ENCODE results near the gene PLEKHG7.
"Not testable (repeated sequence)": the region's sequence is repeated elsewhere in the genome, so short reads cannot be mapped to it uniquely, and the experiment has no call there.

The PLEKHG7 gene, protein sequence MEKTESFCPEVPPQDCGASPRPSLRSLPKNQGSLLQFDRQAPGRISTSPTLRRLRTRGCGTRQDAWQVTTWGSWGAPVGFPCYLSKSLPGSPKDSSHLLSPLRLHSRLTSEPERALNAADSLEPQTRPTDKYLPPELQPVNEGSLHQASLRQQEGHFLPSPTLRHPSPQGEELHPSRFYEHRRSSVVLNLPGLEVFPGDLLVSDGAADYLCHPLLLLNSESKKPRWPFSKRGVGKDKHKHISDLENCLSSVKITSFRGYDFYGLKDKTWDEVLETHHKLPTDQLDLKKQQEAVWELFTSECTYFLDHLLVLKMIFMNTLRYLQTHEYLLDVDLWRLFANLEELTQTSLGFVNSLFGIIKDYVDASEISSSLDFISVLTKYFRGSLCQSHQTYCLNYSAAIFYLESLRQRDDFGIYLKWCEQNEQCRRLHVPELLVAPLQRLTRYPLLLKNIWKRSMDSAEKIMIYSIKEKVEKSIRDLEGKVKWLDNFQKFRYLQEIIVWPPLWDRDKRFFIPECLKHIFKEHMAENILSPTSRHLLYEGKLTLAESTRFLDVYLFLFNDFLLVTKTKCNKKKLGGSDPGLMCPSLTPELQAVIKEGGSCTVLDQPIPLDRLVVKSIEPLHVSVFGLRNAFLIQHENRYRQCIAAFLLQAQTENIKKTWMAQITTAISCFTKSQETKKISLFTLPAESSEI

DNA sequence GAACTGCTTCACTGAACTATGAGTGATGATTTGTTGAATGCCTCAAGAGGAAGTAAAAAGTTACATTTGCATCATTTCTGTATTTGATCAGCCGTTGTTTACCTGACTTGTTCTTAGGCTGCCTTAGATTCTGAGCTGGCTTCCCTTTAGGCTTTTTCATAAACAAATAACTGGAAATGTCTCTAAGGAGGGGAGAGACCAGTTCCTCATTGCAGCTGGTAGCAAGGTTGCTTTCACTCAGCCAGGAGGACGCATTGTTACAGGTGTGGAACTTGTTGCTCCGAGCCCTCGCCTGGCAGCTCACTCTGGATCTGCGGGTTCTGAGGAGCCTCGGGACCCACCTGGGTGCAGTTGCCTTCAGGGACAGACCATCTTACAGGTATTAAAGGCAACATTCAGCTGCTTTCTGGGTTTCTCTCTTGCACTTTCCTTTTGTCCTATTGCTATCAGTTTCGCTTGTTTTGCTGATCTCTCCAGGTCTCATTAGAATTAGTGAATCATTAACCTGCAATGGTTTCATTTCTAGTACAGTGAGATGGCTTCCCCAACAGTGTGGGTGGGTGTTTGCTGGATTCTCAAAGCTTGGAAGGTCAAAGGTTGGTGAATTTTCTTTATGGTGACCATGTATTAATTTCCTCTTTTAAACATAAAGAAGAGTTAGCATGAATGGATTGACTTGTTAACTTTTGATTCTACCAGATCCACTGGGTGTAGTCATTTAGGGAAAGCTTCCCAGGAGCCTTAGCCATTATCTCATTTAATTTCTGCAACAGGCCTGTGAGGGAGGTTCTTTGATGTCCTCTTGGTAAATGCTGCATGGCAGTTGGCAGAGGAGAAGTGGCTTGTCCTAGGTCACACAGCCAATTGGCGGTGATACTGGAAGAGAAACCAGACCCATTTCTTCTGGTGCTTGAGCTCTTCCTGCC lies at the start of gene PLEKHG7:
TSS of gene PLEKHG7 (plus strand) at position 236 of the 926 bp plus-strand sequence. CDS start 3,643 bp downstream, outside the sequence.
- no peak for DNase-seq

DNA sequence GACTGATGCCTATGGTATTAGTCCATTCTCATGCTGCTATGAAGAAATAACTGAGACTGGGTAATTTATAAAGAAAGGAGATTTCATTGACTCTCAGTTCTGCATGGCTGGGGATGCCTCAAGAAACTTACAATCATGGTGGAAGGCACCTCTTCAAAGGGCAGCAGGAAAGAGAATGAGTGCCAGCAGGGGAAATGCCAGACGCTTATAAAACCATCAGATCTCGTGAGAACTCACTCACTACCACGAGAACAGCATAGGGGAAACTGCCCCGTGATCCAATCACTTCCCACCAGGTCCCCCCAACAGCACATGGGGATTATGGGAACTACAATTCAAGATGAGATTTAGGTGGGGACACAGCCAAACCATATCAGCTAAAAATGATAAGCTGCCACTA lies 48.5 kb upstream of the PLEKHG7 start:
- DNase-seq: not testable (repeated sequence)

DNA sequence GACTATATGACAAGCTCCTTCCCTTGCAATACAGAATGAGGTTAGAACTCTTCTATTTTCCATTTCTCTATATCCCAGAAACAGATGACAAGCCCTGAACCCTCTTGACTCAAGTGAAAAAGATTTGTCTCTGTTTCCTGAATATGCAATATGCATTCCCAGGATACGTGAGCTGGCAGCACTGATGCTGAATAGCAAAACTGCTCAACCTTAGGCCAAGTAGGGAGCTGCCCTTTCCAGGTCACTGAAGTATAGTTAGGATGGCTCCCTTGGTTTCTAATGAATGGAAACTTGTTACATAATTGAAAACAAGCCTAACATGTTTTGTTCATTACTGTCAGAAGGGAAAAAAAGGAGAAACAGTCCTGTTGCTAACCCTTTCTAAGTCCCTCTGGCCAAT lies 47.9 kb upstream of the PLEKHG7 start:
- no peak for DNase-seq

DNA sequence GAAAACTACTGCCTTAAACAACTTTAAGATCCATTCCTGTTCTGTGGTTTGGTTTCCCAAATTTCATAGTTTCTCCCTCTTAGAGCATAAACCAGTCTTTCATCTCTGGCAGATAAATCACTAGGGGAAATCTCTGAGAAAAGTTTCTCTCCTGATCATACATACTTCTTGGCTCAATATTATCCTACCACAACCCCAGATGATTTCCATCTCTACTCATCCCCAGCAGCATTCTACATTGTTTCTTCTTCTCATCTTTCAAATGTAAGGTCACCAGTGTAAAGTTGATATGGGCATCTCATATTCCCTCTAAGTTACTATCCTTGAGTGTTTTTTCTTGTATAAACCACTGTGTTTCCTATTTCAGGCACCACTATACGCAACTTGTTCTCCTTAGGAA lies 45.9 kb upstream of the PLEKHG7 start:
- DNase-seq: no peak

DNA sequence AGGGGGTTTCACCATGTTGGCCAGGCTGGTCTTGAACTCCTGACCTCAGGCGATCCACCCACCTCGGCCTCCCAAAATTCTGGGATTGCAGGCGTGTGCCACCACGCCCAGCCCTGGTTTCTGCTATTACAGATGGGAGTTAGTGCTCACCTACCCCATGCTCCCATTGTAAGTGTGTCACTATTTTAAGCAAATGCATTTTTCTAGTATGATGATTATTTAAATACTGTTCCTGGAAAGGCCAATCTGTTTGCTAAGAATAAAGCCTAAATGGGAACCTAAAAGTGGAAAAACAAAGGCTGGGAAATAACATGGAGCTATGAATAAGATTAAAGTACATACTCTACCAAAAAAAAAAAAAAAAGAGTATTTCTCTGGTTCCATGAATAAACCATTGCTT lies 45.0 kb upstream of the PLEKHG7 start:
- no peak for DNase-seq

DNA sequence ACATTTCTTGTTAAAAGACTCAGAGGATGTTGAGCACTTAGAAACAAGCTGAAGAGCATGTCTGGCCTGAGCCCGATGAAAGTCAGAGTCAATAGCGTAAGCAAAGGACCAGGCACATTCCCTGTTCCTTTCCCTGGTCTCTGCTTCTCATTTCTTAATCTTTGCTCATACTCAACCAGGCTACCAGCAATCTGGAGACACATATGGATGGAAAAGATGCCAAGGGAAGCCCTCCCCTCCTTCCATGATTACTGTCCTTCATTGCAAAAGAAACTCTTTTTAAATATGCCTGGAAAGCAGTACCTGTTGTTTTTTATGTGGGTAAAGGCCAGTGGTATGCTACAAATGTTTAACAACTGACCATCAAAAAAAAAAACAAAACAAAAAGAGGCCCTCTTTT lies 44.2 kb upstream of the PLEKHG7 start:
- DNase-seq: no peak

DNA sequence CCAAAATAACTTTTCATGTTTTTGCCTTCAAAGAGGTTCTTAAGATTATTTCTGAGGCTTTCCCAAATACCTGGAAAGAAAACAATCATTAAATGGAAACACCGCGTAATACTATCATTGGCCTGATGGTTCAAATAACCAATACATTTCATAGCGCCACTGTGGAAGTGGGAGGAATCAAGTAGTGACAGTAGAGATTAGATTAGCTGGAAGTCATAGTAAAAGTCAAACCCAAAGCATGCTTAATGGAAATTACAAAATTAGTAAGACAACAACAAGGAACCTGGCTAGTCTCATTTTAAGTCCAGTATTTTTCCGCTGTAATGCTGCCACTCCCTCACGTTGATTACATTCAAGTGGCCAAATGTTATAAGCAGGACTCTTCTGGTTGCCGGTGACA lies 41.5 kb upstream of the PLEKHG7 start:
- no peak for DNase-seq

DNA sequence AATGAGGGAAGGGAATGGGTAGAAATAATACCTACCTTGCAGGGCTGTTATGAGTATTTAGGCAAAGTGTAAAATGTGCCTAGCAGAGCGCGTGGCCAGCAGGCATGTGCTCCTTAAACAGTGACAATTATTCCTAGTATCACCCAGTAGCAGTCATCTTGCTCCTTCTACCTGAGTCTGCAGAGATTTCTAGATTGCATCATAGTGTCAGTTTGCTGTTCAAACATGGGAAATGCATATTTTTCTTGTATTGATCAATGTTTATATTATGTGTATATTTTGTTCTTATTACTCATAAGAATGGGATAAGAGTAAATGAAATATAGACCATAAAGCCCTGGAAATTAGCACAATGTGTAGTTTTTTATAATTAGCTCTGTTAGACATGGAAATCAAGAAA lies 37.3 kb upstream of the PLEKHG7 start:
- DNase-seq: no peak

DNA sequence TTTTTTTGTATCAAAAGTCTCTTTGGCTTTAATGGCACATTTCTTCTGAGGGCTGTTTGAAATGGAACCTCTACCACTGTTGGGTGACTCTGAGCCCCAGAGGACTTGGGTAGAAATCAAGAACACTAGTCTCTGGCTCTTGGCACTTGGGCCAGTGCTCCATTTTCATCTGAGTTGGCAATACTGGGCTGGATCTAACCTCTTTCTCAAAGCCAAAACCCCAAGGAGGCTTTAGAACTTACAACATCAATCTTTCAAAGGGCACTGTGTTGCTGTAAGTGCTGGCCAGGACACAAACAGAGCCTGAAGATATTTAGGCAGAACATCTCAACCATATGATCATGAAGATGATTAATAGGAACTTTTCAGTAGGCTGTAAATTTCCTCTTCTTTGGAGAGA lies 34.0 kb upstream of the PLEKHG7 start:
- no peak for DNase-seq

DNA sequence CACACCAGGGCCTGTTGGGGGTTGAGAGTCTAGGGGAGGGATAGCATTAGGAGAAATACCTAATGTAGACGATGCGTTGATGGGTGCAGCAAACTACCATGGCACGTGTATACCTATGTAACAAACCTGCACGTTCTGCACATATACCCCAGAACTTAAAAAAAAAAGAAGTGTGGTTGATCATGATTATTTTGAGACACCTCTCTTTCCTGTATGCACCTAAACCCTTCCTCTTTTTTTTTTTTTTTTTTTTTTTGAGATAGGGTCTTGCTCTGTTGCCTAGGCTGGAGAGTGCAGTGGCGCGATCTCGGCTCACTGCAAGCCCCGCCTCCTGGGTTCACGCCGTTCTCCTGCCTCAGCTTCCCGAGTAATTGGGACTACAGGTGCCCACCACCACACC lies 31.3 kb upstream of the PLEKHG7 start:
- DNase-seq: not testable (repeated sequence)

DNA sequence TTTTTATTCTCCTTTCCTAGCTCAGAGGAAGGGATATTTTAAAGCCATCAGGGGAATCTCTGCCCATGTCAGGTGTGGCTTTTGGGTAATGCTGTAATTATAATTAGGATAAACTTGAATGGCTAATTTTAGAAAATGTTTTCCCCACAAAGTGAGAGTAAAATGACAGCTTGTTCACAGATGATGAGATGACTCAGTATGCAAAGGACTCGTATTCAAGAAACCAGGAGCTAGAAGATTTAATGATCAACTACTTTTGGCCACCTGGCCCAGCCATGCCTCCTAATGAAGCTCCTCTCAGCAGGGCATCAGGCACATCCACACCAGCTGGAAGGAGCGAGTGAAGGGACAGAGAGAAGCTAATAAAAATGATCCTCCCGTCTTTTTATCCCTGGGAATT lies 29.0 kb upstream of the PLEKHG7 start:
- DNase-seq: no peak

DNA sequence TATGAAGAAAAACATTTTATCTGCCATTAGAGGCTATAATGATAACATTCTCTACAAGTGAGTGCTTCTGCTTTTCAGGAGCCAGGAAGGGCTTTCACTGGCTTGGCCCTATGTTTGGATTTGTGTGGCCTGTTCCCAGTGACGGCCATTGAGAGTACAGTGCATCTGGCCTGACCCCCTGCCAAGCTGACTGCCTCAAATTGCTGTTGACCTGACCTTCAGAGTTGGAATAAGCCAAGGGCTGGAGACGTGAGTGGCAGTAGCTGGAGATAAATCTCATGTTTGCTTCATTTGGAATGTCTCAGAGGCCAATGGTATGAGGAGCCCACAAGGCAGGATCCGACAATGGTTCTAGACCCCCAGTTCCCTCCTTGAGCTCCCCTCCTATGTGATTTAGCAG lies 28.3 kb upstream of the PLEKHG7 start:
- no peak for DNase-seq

DNA sequence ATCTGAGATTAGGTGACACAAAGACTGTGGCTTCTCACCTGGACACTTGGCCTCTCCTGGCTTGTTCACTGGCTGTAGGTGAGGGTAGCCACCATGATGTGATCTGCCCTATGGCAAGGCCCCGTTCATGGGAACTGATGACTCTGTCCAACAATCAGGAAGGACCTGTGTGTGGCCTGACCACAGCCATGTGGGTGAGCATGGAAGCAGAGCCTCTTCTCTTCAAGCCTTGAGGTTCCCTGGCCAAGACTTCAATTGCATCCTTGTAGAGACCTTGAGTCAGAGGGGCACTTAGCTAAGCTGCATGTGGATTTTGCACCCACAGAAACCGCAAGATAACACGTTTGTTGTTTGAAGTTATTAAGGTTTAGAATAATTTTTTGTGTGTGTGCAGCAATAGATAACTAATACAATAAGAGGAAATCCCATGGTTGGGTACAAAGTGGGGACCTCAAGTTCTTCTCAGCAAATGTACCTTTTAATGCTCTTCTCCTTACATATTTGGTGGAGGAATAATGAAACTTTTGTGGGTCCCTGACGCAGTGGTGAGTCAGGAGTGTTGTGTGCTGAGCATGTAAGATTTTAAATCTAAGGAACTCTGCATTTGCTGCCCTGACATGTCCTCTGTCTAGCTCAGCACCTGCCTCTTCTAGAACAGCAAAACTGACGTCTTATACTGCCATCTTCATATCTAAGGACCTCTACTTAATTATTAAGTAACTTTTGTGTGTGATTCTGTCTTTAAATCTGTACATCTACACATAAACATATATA lies 27.5 kb upstream of the PLEKHG7 start:
- DNase-seq: no peak

DNA sequence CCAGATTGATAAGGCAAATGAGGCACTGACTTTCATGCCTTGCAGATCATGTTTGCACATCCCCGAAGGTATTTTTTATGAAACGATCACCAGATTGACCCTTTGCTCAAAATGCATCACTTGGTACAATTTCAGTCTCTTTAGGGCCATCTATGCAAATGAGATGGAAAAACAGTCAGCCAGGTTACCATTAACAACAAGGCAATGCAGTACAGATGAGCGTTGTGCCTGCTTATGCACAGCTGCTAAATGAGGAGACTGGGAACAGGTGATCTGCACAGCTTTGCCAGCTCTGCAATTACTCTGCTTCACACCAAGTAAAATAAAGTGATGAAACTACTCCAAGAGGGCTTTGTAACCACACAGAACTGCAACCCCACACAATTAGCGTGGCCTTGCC lies 26.1 kb upstream of the PLEKHG7 start:
- no peak for DNase-seq

DNA sequence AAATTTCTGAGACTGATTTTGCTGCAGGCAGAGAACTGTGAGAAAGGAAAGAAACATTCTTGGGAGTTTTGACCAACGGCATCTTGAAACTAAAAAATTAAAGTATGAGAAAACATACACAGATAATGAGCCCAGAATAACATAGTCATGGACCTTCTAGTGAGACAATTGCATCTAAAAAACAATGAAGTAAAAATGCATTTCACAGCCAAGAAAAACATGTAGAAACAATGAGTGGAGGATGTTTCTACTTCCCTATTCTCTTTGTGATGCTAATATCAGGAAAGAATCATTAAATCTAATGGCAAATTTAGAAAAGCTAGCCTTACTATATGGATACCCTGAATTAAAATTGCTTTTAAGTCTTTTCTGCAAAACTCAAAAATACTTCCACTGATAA lies 12.2 kb upstream of the PLEKHG7 start:
- DNase-seq: no peak

DNA sequence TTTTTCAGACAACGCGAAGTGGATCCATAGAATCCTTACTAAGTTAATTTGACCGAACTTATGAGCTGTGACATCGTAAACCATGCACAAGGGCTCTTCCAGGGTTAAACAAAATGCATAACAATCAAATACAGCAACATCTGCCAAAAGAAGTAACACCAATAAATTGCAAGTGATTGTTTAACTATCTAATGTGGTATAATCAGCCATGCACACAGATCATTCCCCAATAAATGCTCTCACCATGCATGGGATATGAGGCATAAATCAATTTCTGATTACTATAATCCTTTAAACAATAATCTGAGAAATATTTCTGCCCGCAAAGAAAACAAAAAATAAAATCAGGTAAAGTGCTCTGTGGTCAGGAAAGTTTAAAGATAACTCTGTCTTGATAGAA lies 7.7 kb upstream of the PLEKHG7 start:
- no peak for DNase-seq

DNA sequence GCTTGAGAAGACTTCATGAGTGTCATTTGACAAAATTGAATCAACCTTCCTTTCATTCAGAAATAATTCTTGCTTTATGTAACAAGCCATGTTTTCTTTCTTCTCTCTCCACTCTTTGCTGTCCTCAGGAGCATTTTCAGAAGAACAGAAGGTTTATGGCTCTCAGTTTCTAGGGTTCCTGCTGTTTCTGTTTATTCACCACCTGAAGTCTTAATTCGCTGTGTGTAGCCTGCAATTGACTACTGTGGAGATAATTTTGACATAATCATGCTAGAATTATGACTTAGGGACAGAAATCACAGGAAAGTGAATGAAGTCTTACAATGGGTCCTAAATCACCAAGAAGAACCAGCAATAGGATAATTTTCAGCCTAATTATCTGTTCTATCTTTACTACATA lies 7.2 kb upstream of the PLEKHG7 start:
- no peak for DNase-seq

DNA sequence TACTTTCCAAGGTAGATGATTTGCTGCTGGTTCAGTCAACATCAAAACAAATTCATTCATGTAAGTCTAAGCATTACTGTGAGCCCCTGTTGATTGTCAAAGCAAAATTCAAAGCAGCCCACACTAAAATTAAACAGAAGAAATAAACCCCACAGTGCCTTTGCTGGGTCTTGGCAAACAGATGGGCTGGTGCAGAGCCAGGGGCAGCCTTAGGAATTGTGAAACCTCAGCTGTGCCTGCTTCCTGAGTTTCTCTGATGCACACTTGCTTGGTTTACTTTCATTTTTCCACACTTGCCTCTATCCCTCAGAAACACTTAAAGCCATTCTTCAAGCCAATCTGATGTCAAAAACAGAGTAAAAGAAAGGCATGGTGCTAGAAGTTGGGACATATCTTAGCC lies 6.6 kb upstream of the PLEKHG7 start:
- DNase-seq: no peak

DNA sequence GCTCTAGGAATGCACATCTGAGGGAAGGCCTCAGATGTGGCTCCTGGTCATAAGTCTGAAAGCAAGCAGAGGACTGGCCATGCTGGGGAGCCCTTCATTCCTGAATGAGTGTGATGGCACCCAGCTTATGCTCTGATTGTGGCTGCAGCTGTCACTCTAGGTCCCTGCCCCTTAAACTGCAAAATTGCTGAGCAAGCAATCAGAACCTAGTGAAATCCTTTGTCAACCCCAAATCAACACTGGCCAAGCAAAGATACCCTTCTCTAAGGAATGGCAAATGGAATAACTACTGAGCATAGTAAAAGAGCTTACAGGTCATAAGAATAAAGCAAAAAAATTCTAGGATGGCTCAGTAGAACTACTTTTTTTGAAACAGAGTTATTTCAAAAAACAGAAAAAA lies 4.3 kb upstream of the PLEKHG7 start:
- DNase-seq: no peak

DNA sequence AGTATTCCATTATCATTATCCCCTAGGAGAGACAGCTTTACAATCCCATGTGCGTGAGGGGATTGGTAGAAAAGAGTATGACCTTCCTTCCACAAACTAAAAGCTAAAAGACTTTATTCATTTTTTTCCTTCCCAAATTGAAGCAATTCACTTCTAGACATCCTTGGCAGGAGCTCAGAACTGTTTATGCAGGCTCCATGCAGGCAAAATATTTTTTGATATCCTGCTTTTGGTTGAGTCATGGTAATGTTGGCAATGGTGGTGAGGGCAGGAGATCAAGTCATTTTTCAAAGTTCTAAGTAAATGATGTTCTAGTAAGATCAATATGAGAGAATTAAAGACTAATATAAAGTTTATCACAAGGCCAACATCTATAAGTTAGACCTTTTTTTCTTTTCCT lies 1.3 kb upstream of the PLEKHG7 start:
- no peak for DNase-seq

DNA sequence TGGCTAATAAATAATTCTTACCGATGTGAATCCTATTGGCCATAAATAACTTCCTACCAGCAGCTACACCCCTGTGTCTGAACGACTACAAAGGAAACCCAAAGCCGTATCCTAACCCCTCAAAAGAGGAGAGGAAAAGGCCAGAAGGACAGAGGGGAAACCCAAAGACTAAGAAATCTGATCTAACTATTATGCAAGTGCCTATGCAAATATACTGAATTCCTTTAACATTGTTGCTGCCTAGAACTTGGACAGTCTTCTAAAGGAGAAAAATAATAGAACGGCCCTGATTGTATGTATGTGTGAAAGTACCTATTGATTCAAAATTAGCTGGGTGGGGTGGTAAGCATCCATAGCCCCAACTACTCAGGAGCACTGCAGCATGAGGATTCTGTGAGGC lies 997 bp downstream of the PLEKHG7 start:
- DNase-seq: no peak

DNA sequence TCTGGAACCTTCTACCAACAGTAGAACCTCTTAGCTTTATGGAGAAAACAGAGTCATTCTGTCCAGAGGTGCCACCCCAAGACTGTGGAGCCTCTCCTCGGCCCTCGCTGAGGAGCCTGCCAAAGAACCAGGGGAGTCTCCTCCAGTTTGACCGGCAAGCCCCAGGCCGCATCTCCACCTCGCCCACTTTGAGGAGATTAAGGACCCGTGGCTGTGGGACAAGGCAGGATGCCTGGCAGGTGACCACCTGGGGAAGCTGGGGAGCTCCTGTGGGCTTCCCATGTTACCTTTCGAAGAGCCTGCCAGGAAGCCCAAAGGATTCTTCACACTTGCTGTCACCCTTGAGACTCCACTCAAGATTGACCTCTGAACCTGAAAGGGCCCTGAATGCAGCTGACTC lies 3.8 kb downstream of the PLEKHG7 start:
- DNase-seq: no peak

DNA sequence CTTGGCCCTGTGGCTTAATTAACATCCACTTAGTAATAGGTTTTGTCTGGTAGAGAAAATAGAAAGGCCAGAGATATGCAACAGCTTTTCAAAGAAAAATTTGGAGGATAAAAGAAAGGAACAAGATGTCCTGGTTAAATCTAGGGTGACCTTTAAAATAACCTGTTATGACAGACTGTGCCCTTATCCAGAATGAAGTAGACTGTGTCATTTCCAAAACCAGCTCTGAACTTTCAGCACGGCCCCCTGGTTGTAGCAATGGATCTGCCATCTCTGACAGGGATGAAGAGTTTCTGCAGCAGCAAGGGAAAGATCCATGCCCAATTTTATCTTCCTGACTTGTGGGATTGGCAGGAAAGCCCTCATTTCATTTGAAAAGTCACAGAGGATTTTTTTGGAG lies 5.1 kb downstream of the PLEKHG7 start:
- DNase-seq: no peak
